Activated T-helper 2 cell treated with anti-CD3 and anti-CD28 coated beads, Interferon-gamma antibody, Interleukin-2, Interleukin-4, amounts not matched to agents 10 μg/mL and 5 μg/mL and 100 μg/mL, durations not matched to agents 14 hours and 24 hours and 36 hours (primary cell): ENCODE results near the gene TTLL1. TPM values are rescaled to one million over a fixed set of nuclear protein-coding genes. Genes with fewer than 3 reads are reported as not detected.

ENCODE experiments used
- DNase-seq: peaks from one replicate; pipeline ENCODE4 v3.0.0; 2021; ENCODE audit warnings: low spot score
- H3K27ac Mint-ChIP-seq: one replicate; pipeline ENCODE4 v1.8.0; 2021; ENCODE audit warnings: mixed read lengths
- H3K27me3 Mint-ChIP-seq: one replicate; pipeline ENCODE4 v1.8.0; 2021; ENCODE audit warnings: low read depth, mixed read lengths
- H3K36me3 Mint-ChIP-seq: one replicate; pipeline ENCODE4 v1.8.0; 2021; ENCODE audit warnings: low read depth, mixed read lengths
- H3K4me1 Mint-ChIP-seq: one replicate; pipeline ENCODE4 v1.8.0; 2021; ENCODE audit warnings: low read depth, mixed read lengths
- H3K4me3 Mint-ChIP-seq: one replicate; pipeline ENCODE4 v1.8.0; 2021; ENCODE audit warnings: low read depth, mild to moderate bottlenecking, moderate library complexity, mixed read lengths
- H3K9me3 Mint-ChIP-seq: one replicate; pipeline ENCODE4 v1.8.0; 2021; ENCODE audit warnings: mixed read lengths
- intact Hi-C: fragments of 100-400 bp; cut with micrococcal nuclease; formaldehyde crosslinking; loops from one replicate; pipeline ENCODE4 v1.15.1; 2023
- total RNA-seq: library from RNA; stranded (reverse); gene quantifications from 2 replicates; pipeline ENCODE4 v1.2.3, GENCODE V29; 2022

TTLL1 gene
- total RNA-seq, 1 donor from 2014 or later: 3.4 TPM

GRCh38 chr22:43014316-43014868 is 74.8 kb downstream of the TTLL1 start:
- Mint-ChIP-seq H3K4me1 (peaks cover 23% of the 10 kb centered on the region), H3K27me3 (peaks cover 6% of the 10 kb centered on the region), H3K27ac (peak overlapping the region; percentile 65), H3K4me3 (peak overlapping the region; percentile 91), H3K9me3 (no peaks in the 10 kb centered on the region), H3K36me3 (peaks cover 7% of the 10 kb centered on the region)
- intact Hi-C loops: loop anchor here (2.0 to 10.0 kb wide), 2 partner anchors 14 to 120 kb away; no protein-coding TSS in a partner anchor
- DNase-seq: peak; percentile 14

GRCh38 chr22:43013355-43014315 is 75.6 kb downstream of the TTLL1 start:
- Mint-ChIP-seq H3K9me3 (no peaks in the 10 kb centered on the region), H3K27me3 (peaks cover 6% of the 10 kb centered on the region), H3K4me3 (peak overlapping the region; percentile 91), H3K36me3 (peaks cover 7% of the 10 kb centered on the region), H3K4me1 (peaks cover 24% of the 10 kb centered on the region), H3K27ac (peak overlapping the region; percentile 65)
- intact Hi-C loops: loop anchor here (2.0 to 10.0 kb wide), 2 partner anchors 13 to 119 kb away; no protein-coding TSS in a partner anchor
- DNase-seq: no peak

GRCh38 chr22:43012390-43012789 is 76.8 kb downstream of the TTLL1 start:
- no peak for DNase-seq
- H3K9me3 Mint-ChIP-seq: no peaks in the 10 kb centered on the region
- H3K36me3 Mint-ChIP-seq: peaks cover 7% of the 10 kb centered on the region
- intact Hi-C loops: loop anchor here (10.0 kb wide), 1 partner anchor 118 kb away; no protein-coding TSS in a partner anchor
- no peak overlapping the region for H3K4me3 Mint-ChIP-seq
- no peak overlapping the region for H3K27ac Mint-ChIP-seq
- H3K27me3 Mint-ChIP-seq: peaks cover under 1% of the 10 kb centered on the region
- H3K4me1 Mint-ChIP-seq: peaks cover 28% of the 10 kb centered on the region

GRCh38 chr22:43011079-43011478 is 78.1 kb downstream of the TTLL1 start:
- peaks cover 29% of the 10 kb centered on the region for H3K4me1 Mint-ChIP-seq
- DNase-seq: no peak
- no peak overlapping the region for H3K27ac Mint-ChIP-seq
- H3K36me3 Mint-ChIP-seq: peaks cover 7% of the 10 kb centered on the region
- no peak overlapping the region for H3K4me3 Mint-ChIP-seq
- H3K27me3 Mint-ChIP-seq: no peaks in the 10 kb centered on the region
- intact Hi-C loops: loop anchor here (10.0 kb wide), 1 partner anchor 116 kb away; no protein-coding TSS in a partner anchor
- H3K9me3 Mint-ChIP-seq: no peaks in the 10 kb centered on the region

GRCh38 chr22:43009444-43009843 is 79.7 kb downstream of the TTLL1 start:
- intact Hi-C loops: no loop called here
- H3K4me1 Mint-ChIP-seq: peaks cover 28% of the 10 kb centered on the region
- H3K36me3 Mint-ChIP-seq: peaks cover 7% of the 10 kb centered on the region
- no peak overlapping the region for H3K27ac Mint-ChIP-seq
- no peak overlapping the region for H3K4me3 Mint-ChIP-seq
- no peaks in the 10 kb centered on the region for H3K27me3 Mint-ChIP-seq
- DNase-seq: no peak
- no peaks in the 10 kb centered on the region for H3K9me3 Mint-ChIP-seq

GRCh38 chr22:43008921-43009320 is 80.3 kb downstream of the TTLL1 start:
- Mint-ChIP-seq H3K36me3 (peaks cover 7% of the 10 kb centered on the region), H3K4me1 (peaks cover 28% of the 10 kb centered on the region), H3K27ac (no peak overlapping the region), H3K9me3 (no peaks in the 10 kb centered on the region), H3K4me3 (no peak overlapping the region), H3K27me3 (no peaks in the 10 kb centered on the region)
- intact Hi-C loops: no loop called here
- DNase-seq: no peak

- no peak for DNase-seq
- intact Hi-C loops: no loop called here
- H3K27ac Mint-ChIP-seq: no peak overlapping the region
- H3K4me1 Mint-ChIP-seq: peaks cover 28% of the 10 kb centered on the region
- H3K27me3 Mint-ChIP-seq: no peaks in the 10 kb centered on the region
- H3K9me3 Mint-ChIP-seq: no peaks in the 10 kb centered on the region
- H3K36me3 Mint-ChIP-seq: peaks cover 11% of the 10 kb centered on the region
- no peak overlapping the region for H3K4me3 Mint-ChIP-seq
Measured at GRCh38 chr22:43008509-43008908, 80.7 kb downstream of the TTLL1 start.

GRCh38 chr22:43007519-43008102 is 81.6 kb downstream of the TTLL1 start:
- Mint-ChIP-seq H3K4me1 (peaks cover 28% of the 10 kb centered on the region), H3K27ac (no peak overlapping the region), H3K4me3 (no peak overlapping the region), H3K36me3 (peaks cover 4% of the 10 kb centered on the region), H3K27me3 (no peaks in the 10 kb centered on the region), H3K9me3 (no peaks in the 10 kb centered on the region)
- no peak for DNase-seq
- intact Hi-C loops: no loop called here

- H3K4me1 Mint-ChIP-seq: peaks cover 36% of the 10 kb centered on the region
- no peak overlapping the region for H3K27ac Mint-ChIP-seq
- no peaks in the 10 kb centered on the region for H3K27me3 Mint-ChIP-seq
- H3K4me3 Mint-ChIP-seq: no peak overlapping the region
- intact Hi-C loops: no loop called here
- peaks cover 4% of the 10 kb centered on the region for H3K36me3 Mint-ChIP-seq
- no peak for DNase-seq
- no peaks in the 10 kb centered on the region for H3K9me3 Mint-ChIP-seq
Measured at GRCh38 chr22:43006753-43007152, 82.4 kb downstream of the TTLL1 start.

- intact Hi-C loops: no loop called here
- H3K4me1 Mint-ChIP-seq: peaks cover 43% of the 10 kb centered on the region
- H3K9me3 Mint-ChIP-seq: no peaks in the 10 kb centered on the region
Measured at GRCh38 chr22:43006016-43006505, 83.1 kb downstream of the TTLL1 start.

GRCh38 chr22:43005106-43005505 is 84.1 kb downstream of the TTLL1 start:
- Mint-ChIP-seq H3K4me3 (no peak overlapping the region), H3K4me1 (peaks cover 52% of the 10 kb centered on the region), H3K27me3 (no peaks in the 10 kb centered on the region), H3K27ac (no peak overlapping the region), H3K36me3 (peaks cover 4% of the 10 kb centered on the region), H3K9me3 (no peaks in the 10 kb centered on the region)
- intact Hi-C loops: no loop called here
- no peak for DNase-seq

More at GRCh38 chr22:43006016-43006505, 83.1 kb downstream of the TTLL1 start:
- Mint-ChIP-seq H3K27me3 (no peaks in the 10 kb centered on the region), H3K27ac (no peak overlapping the region), H3K36me3 (peaks cover 4% of the 10 kb centered on the region), H3K4me3 (no peak overlapping the region)
- DNase-seq: no peak

GRCh38 chr22:43004362-43005035 is 84.7 kb downstream of the TTLL1 start:
- no peak overlapping the region for H3K27ac Mint-ChIP-seq
- intact Hi-C loops: loop anchor here (5.0 kb wide), 1 partner anchor 72 kb away; no protein-coding TSS in a partner anchor
- peaks cover 53% of the 10 kb centered on the region for H3K4me1 Mint-ChIP-seq
- no peak overlapping the region for H3K4me3 Mint-ChIP-seq
- no peaks in the 10 kb centered on the region for H3K9me3 Mint-ChIP-seq
- H3K27me3 Mint-ChIP-seq: no peaks in the 10 kb centered on the region
- DNase-seq: no peak
- H3K36me3 Mint-ChIP-seq: peaks cover 4% of the 10 kb centered on the region
